Cardiac muscle cell (in vitro differentiated cells and primary cell): Measurements from ENCODE around the gene CELF2. TPM values are rescaled to one million over a fixed set of nuclear protein-coding genes. Genes with fewer than 3 reads are reported as not detected.
"Not testable (repeated sequence)": the region's sequence is repeated elsewhere in the genome, so short reads cannot be mapped to it uniquely, and the experiment has no call there.

ENCODE experiments used
- DNase-seq, 2 donors: peaks; one replicate each; pipeline versions ENCODE4 v3.0.0 to v3.0.0-alpha.2; 2010 to 2017; ENCODE audit warnings: low read depth in 1 of 2, low spot score in 1 of 2
- H3K27ac ChIP-seq: fragments of 200-600 bp; sonication (generic); 2 replicates; pipeline ENCODE4 v1.5.1; 2016
- H3K27me3 ChIP-seq: fragments of 200-600 bp; sonication (generic); 2 replicates; pipeline ENCODE4 v1.6.0; 2016; ENCODE audit warnings: control low read depth
- H3K36me3 ChIP-seq: fragments of 200-600 bp; sonication (generic); 2 replicates; pipeline ENCODE4 v1.5.1; 2016; ENCODE audit warnings: control low read depth
- H3K4me1 ChIP-seq: fragments of 200-600 bp; sonication (generic); 2 replicates; pipeline ENCODE4 v1.8.1; 2017; ENCODE audit warnings: low read depth, mild to moderate bottlenecking, mixed run types
- H3K4me3 ChIP-seq: fragments of 200-600 bp; sonication (generic); 2 replicates; pipeline ENCODE4 v1.5.1; 2016; ENCODE audit warnings: mild to moderate bottlenecking
- H3K9me3 ChIP-seq: fragments of 200-600 bp; sonication (generic); 2 replicates; pipeline ENCODE4 v1.5.1; 2017; ENCODE audit warnings: low read depth, mild to moderate bottlenecking, control low read depth
- CTCF ChIP-seq: IDR thresholded peaks from 2 replicates; pipeline ENCODE4 v1.5.1; 2012; ENCODE audit warnings: low read depth, mild to moderate bottlenecking, low read length
- polyA plus RNA-seq: library from polyadenylated mRNA; unstranded; fragments of >200 nt; fragmentation: Nextera tagmentation; extraction: Ambion mirVana; gene quantifications from 2 replicates; pipeline ENCODE4 v1.2.1, GENCODE V29; 2016
- total RNA-seq: library from RNA; depleted of rRNA; stranded (reverse); fragments of >200 nt; gene quantifications from 2 replicates; pipeline ENCODE4 v1.2.3, GENCODE V29; 2016

The CELF2 gene
- total and polyA plus RNA-seq, 2 experiments from 2014 or later, result 66.9 to 82.7 TPM

GRCh38 chr10:11179516-11180105 lies 161.9 kb downstream of the CELF2 start:
- no peak for DNase-seq
- Histone ChIP-seq H3K36me3 (no peaks in the 10 kb centered on the region), H3K4me3 (no peak overlapping the region), H3K4me1 (peaks cover 49% of the 10 kb centered on the region), H3K27me3 (no peaks in the 10 kb centered on the region), H3K9me3 (no peaks in the 10 kb centered on the region), H3K27ac (peak overlapping the region; percentile 84)
- TF ChIP-seq CTCF, result no peak

GRCh38 chr10:11180228-11180627 lies 162.6 kb downstream of the CELF2 start:
- H3K4me3 ChIP-seq, result no peak overlapping the region

GRCh38 chr10:11181978-11182377 lies 164.3 kb downstream of the CELF2 start:
- Histone ChIP-seq H3K27me3 (no peaks in the 10 kb centered on the region), H3K9me3 (no peaks in the 10 kb centered on the region), H3K4me3 (no peak overlapping the region), H3K4me1 (peaks cover 27% of the 10 kb centered on the region), H3K36me3 (no peaks in the 10 kb centered on the region), H3K27ac (peak overlapping the region; percentile 20)
- TF ChIP-seq CTCF, result no peak
- no peak for DNase-seq

More at GRCh38 chr10:11180228-11180627, 162.6 kb downstream of the CELF2 start:
- peak overlapping the region; percentile 84 for H3K27ac ChIP-seq
- H3K27me3 ChIP-seq, result no peaks in the 10 kb centered on the region
- no peak for TF ChIP-seq CTCF
- H3K9me3 ChIP-seq, result no peaks in the 10 kb centered on the region
- peaks cover 43% of the 10 kb centered on the region for H3K4me1 ChIP-seq
- DNase-seq, result no peak
- H3K36me3 ChIP-seq, result no peaks in the 10 kb centered on the region

GRCh38 chr10:11183015-11183414 lies 165.3 kb downstream of the CELF2 start:
- Histone ChIP-seq H3K27me3 (no peaks in the 10 kb centered on the region), H3K36me3 (no peaks in the 10 kb centered on the region), H3K9me3 (no peaks in the 10 kb centered on the region), H3K4me1 (peaks cover 16% of the 10 kb centered on the region), H3K4me3 (no peak overlapping the region), H3K27ac (peak overlapping the region; percentile 20)
- DNase-seq, result no peak
- TF ChIP-seq CTCF, result no peak

GRCh38 chr10:11184093-11184492 lies 166.4 kb downstream of the CELF2 start:
- Histone ChIP-seq H3K9me3 (no peaks in the 10 kb centered on the region), H3K4me3 (no peak overlapping the region), H3K27me3 (no peaks in the 10 kb centered on the region), H3K4me1 (peaks cover 16% of the 10 kb centered on the region), H3K27ac (no peak overlapping the region), H3K36me3 (no peaks in the 10 kb centered on the region)
- no peak for DNase-seq
- no peak for TF ChIP-seq CTCF

- H3K4me3 ChIP-seq, H3K27ac ChIP-seq, H3K27me3 ChIP-seq, H3K36me3 ChIP-seq, DNase-seq, H3K9me3 ChIP-seq: not testable (repeated sequence)
- H3K4me1 ChIP-seq, result peaks cover 17% of the 10 kb centered on the region
Observed at GRCh38 chr10:11185128-11185665, 167.5 kb downstream of the CELF2 start.
